H1 (cell line): ENCODE results near the gene DOCK8. TPM values are rescaled to one million over a fixed set of nuclear protein-coding genes. Genes with fewer than 3 reads are reported as not detected.

Experiments
- ASH2L ChIP-seq: fragments of 200-600, 300-600 bp; sonication (generic); IDR thresholded peaks from one replicate; pipeline ENCODE4 v1.7.1; 2017; ENCODE audit warnings: low read length
- CBX8 ChIP-seq: fragments of 300-800, 300-1000 bp; sonication (generic); IDR thresholded peaks from 2 replicates; pipeline ENCODE4 v1.7.1; 2016; ENCODE audit warnings: low read depth, low read length, borderline replicate concordance
- CEBPB ChIP-seq: IDR thresholded peaks from 2 replicates; pipeline ENCODE4 v1.6.1; 2012; ENCODE audit warnings: low read depth, low read length
- JUN ChIP-seq: IDR thresholded peaks from 2 replicates; pipeline ENCODE4 v1.6.1; 2011; ENCODE audit warnings: low read depth, mild to moderate bottlenecking, improper control_type of control experiment, low read length
- MAFK ChIP-seq: IDR thresholded peaks from 2 replicates; pipeline ENCODE4 v1.6.1; 2012; ENCODE audit warnings: low read depth, mild to moderate bottlenecking, improper control_type of control experiment, low read length
- RNF2 ChIP-seq: fragments of 200-900, 300-1000 bp; sonication (generic); IDR thresholded peaks from 2 replicates; pipeline ENCODE4 v1.7.1; 2016; ENCODE audit warnings: borderline replicate concordance, low read depth, mild to moderate bottlenecking, antibody characterized with exemption, low read length; ENCODE audit not compliant: poor library complexity, severe bottlenecking; ENCODE audit errors: missing control alignments
- SIX5 ChIP-seq: IDR thresholded peaks from 2 replicates; pipeline ENCODE4 v1.6.1; 2011; ENCODE audit warnings: mild to moderate bottlenecking, low read depth, low read length
- TCF12 ChIP-seq: IDR thresholded peaks from 2 replicates; pipeline ENCODE4 v1.6.1; 2011; ENCODE audit warnings: low read depth, mild to moderate bottlenecking, low read length
- TEAD4 ChIP-seq: IDR thresholded peaks from 2 replicates; pipeline ENCODE4 v1.6.1; 2012; ENCODE audit warnings: low read depth, low read length, inconsistent platforms, mixed read lengths
- polyA plus RNA-seq, 7 experiments: library from polyadenylated mRNA; depleted of rRNA in 3 of 7; stranded (reverse) in 5 of 7; unstranded in 2 of 7; fragments of >200 nt in 5 of 7; fragments of 200-250 nt in 2 of 7; gene quantifications; 1 replicate in 5 of 7; 2 replicates in 1 of 7; 4 replicates in 1 of 7; pipeline versions ENCODE4 v1.2.1 to v1.2.3, GENCODE V29; 2011 to 2013; ENCODE audit warnings: missing spikeins in 2 of 7, mixed read lengths in 2 of 7
- total RNA-seq: library from RNA; stranded (reverse); fragmentation: NEBNext Ultra II Directional; extraction: Animal tissue kit (Norgen Biotek cat#: 25700); gene quantifications from 2 replicates; pipeline ENCODE4 v1.2.1, GENCODE V29; 2021
- TF ChIP-seq, protein P1 (sequence below), 3 experiments: IDR thresholded peaks; 1 replicate in 2 of 3; 2 replicates in 1 of 3; pipeline versions ENCODE4 v1.5.1 to v1.6.1; 2011; ENCODE audit warnings: low read length in 3 of 3, mild to moderate bottlenecking in 3 of 3, inconsistent platforms in 2 of 3, low read depth in 1 of 3, moderate library complexity in 1 of 3; ENCODE audit not compliant: insufficient read depth in 1 of 3; ENCODE audit errors: control extremely low read depth in 1 of 3

The DOCK8 gene
- total and polyA plus RNA-seq, 2 of the 8 experiments (the other 6 are each of a cell fraction or from before 2014, with no cell fraction given): 0.57 to 2.0 TPM

- TF ChIP-seq, protein P1, sequence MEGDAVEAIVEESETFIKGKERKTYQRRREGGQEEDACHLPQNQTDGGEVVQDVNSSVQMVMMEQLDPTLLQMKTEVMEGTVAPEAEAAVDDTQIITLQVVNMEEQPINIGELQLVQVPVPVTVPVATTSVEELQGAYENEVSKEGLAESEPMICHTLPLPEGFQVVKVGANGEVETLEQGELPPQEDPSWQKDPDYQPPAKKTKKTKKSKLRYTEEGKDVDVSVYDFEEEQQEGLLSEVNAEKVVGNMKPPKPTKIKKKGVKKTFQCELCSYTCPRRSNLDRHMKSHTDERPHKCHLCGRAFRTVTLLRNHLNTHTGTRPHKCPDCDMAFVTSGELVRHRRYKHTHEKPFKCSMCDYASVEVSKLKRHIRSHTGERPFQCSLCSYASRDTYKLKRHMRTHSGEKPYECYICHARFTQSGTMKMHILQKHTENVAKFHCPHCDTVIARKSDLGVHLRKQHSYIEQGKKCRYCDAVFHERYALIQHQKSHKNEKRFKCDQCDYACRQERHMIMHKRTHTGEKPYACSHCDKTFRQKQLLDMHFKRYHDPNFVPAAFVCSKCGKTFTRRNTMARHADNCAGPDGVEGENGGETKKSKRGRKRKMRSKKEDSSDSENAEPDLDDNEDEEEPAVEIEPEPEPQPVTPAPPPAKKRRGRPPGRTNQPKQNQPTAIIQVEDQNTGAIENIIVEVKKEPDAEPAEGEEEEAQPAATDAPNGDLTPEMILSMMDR (IDR thresholded peaks at IDR 0.05; ENCODE audit: control extremely low read depth in 1 of 3, insufficient read depth in 1 of 3, low read depth in 1 of 3, low read length in 3 of 3): no peak
- TF ChIP-seq CBX8: no peak
- no peak for TF ChIP-seq JUN
- no peak for TF ChIP-seq ASH2L
- no peak for TF ChIP-seq CEBPB
- no peak for TF ChIP-seq TEAD4
- no peak for TF ChIP-seq SIX5
- no peak for TF ChIP-seq RNF2
- TF ChIP-seq MAFK: no peak
- no peak for TF ChIP-seq TCF12
Observed at GRCh38 chr9:404234-404633, 189.6 kb downstream of the DOCK8 start (continued).
